C4-2B (cell line): ENCODE data around the gene ZNF580.

Experiments used
- H3K27ac ChIP-seq: fragments of 450-650 bp; 2 replicates; pipeline ENCODE4 v1.5.1; 2017
- ZFX ChIP-seq: fragments of 450-650 bp; IDR thresholded peaks from 2 replicates; pipeline ENCODE4 v1.6.1; 2017
- TF ChIP-seq, protein P1 (sequence below): fragments of 450-650 bp; conservative IDR thresholded peaks from 2 replicates; pipeline ENCODE4 v1.5.1; 2017; ENCODE audit warnings: mild to moderate bottlenecking

The ZNF580 gene

DNA sequence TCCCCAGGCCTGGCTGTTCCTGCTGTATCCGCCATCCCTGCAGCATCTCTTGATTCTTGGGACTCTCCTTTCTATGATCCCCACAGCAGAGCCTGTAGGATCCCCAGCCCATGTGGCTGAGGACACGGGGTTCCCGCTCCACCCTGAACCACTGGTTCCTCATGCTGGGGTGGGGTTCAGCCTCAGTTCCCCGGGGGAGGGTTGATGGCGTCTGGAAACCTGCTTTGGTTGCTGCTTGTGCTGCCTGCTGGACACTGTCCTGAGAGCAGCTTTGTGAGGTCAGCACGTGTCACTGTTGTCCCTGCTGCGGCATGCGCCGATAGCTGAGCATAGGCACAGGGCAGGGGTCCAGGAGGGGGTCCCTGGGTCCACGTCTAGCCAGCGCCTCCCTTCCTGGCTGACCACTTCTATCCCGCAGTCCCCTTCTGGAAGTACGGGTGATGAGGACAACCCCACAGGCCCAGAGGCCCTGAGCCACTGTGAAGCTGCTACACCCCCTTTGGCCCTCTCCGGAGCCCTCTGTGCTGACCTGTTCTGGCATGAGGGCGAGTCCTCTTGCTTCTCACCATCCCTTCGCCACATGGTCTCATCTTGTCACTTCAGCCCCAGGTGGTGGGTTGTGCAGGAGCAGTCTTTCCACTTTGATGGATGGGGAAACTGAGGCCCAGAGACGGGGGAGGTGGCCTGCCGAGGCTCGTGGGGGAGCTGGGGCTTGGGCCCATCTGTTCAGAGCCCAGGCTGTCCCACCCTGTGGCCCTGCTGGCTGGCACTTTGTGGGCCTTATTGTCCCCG lies 39.7 kb downstream of the ZNF580 start:
- TF ChIP-seq, protein P1, sequence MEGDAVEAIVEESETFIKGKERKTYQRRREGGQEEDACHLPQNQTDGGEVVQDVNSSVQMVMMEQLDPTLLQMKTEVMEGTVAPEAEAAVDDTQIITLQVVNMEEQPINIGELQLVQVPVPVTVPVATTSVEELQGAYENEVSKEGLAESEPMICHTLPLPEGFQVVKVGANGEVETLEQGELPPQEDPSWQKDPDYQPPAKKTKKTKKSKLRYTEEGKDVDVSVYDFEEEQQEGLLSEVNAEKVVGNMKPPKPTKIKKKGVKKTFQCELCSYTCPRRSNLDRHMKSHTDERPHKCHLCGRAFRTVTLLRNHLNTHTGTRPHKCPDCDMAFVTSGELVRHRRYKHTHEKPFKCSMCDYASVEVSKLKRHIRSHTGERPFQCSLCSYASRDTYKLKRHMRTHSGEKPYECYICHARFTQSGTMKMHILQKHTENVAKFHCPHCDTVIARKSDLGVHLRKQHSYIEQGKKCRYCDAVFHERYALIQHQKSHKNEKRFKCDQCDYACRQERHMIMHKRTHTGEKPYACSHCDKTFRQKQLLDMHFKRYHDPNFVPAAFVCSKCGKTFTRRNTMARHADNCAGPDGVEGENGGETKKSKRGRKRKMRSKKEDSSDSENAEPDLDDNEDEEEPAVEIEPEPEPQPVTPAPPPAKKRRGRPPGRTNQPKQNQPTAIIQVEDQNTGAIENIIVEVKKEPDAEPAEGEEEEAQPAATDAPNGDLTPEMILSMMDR: no peak
- no peak for TF ChIP-seq ZFX
- no peak overlapping the region for H3K27ac ChIP-seq

GRCh38 chr19:55681131-55682092 lies 40.6 kb downstream of the ZNF580 start:
- no peak overlapping the region for H3K27ac ChIP-seq
- TF ChIP-seq, protein P1: no peak
- no peak for TF ChIP-seq ZFX

DNA sequence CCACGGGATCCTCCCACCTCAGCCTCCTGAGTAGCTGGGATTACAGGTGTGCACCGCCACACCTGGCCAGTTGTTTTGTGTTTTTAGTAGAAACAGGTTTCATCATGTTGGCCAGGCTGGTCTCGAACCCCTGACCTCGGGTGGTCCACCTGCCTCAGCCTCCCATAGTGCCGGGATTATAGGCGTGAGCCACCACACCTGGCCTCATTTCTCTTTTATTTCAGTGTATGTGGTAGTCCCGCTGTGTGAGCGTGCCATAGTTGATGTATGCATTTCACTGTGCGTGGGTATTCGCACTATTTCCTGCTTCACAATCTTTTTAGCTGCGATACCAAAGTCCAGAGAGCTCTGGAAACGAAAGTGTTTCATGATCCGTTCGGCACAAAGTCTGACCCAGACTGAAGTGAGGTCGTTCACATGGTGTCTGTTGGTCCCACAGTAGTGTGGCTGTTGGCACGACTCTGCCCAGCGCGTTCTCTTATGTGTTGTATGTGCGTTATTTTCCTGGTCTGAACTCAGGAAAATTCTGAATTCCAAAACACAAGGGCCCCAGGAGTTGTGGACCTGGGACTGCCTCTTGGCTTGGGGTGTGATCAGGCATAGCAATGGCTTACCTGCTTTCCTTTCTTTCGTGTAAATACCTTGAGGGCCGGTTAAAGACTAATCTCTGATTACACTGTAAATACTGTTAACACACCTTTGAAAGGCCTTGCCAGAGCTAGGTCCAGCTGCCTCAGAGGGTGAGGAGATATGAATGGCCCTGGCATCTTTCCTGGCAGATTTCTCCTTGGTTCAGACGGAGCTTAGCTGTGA lies 42.9 kb downstream of the ZNF580 start:
- peak overlapping the region; percentile 75 for H3K27ac ChIP-seq
- TF ChIP-seq, protein P1: no peak
- TF ChIP-seq ZFX: no peak

- no peak for TF ChIP-seq ZFX
- TF ChIP-seq, protein P1: no peak
- no peak overlapping the region; the same call in 1 of the 2 replicates for H3K27ac ChIP-seq
These were observed 44.3 kb downstream of the ZNF580 start for GRCh38 chr19:55684946-55685681.

- TF ChIP-seq, protein P1: no peak
- TF ChIP-seq ZFX: no peak
These were observed 45.0 kb downstream of the ZNF580 start for GRCh38 chr19:55685776-55686175.

GRCh38 chr19:55686311-55687050 lies 45.7 kb downstream of the ZNF580 start:
- no peak for TF ChIP-seq ZFX
- TF ChIP-seq, protein P1: no peak
- H3K27ac ChIP-seq: no peak overlapping the region

More at GRCh38 chr19:55685776-55686175, 45.0 kb downstream of the ZNF580 start:
- no peak overlapping the region for H3K27ac ChIP-seq
